Heart left ventricle (tissue), 13 donors: ENCODE measurements around the gene PRR13.

Experiments used
- POLR2A ChIP-seq, 2 donors: fragments of 450-650 bp; IDR thresholded peaks; one replicate each; pipeline ENCODE4 v1.6.1; 2017; ENCODE audit warnings: antibody characterized with exemption in 2 of 2, mild to moderate bottlenecking in 2 of 2, moderate library complexity in 2 of 2
- TF ChIP-seq, protein P1 (sequence below), 12 donors: fragments of 200-600 bp; sonication (generic) in 4 of 12; IDR thresholded peaks; one replicate each; pipeline versions ENCODE4 v1.5.0 to v1.8.0; 2018 to 2022; ENCODE audit warnings: antibody characterized with exemption in 12 of 12, mild to moderate bottlenecking in 5 of 12
- donor health status: ischemic (EF 13 %, LVEDD 7.1; RV severe dilation, severe dysfunction).
- donor health status: DM: no; HTN: yes; CAD: no.
- donor health status: DM: no; HTN: no; CAD: no.
- donor health status: ischemic (EF 25% LVEDD 6.9; RV normal size, moderate dysfunction).
- donor health status: ischemic (EF 25% LVEDD 5.7; RV mildly dilated, moderate dysfunction).
- donor health status: ischemic (EF 35%, LVEDD 5.7; RV mildly dilated, moderate dysfunction).
- donor health status: nonischemic (EF 11% LVEDD 7.7; RV severe dilation, severe dysfunction).
- donor health status: DM: yes; HTN: yes; CAD: no.
- donor health status: PGD.
- donor health status: ischemic (EF 29% LVEDD 5.4; RV normal size, mild dysfunction).
- donor health status: nonischemic (EF 23%, LVEDD 6.1; RV moderate dilation, normal function).

DNA sequence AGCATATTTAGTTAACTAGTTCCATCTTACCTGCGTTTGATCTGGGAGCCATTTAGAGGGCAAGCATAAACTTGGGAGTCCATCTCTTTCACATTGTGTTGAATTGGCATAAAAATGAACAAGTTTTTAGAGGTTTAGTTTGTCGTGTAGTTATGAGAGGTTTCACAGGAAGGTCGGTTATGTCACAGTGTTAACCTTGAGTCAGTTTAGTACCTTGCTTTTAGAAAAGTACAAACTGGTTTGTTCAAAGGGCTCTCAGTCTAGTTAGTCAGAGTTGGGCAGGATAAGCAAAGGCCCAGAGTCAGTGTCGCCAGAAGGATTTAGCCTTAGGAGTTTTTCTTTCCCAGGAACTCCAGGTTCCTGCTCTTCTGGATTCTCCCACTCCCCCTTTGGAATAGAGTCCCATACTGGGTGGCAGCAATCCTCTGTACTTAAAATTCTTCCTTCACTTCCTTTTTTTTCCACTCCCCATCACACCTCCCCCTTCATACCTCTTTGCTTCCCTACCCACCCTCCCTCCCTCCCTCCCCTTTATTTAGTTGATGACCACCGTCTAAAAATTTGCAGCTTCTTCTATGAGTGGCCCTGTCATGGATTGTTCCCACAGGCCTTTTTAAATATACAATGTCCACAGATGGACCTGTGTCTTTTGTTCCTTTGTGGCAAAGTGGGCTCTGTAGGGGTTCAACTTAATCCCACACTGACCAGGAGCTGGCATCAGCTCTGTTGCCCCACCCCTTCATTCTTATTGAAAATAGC lies 22.4 kb downstream of the PRR13 start:
- TF ChIP-seq, protein P1, sequence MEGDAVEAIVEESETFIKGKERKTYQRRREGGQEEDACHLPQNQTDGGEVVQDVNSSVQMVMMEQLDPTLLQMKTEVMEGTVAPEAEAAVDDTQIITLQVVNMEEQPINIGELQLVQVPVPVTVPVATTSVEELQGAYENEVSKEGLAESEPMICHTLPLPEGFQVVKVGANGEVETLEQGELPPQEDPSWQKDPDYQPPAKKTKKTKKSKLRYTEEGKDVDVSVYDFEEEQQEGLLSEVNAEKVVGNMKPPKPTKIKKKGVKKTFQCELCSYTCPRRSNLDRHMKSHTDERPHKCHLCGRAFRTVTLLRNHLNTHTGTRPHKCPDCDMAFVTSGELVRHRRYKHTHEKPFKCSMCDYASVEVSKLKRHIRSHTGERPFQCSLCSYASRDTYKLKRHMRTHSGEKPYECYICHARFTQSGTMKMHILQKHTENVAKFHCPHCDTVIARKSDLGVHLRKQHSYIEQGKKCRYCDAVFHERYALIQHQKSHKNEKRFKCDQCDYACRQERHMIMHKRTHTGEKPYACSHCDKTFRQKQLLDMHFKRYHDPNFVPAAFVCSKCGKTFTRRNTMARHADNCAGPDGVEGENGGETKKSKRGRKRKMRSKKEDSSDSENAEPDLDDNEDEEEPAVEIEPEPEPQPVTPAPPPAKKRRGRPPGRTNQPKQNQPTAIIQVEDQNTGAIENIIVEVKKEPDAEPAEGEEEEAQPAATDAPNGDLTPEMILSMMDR (IDR thresholded peaks at IDR 0.05), result no peak
- no peak for TF ChIP-seq POLR2A (IDR thresholded peaks at IDR 0.05)
